CD14-positive monocyte (primary cell): ENCODE data around the gene TEKT4. TPM values are rescaled to one million over a fixed set of nuclear protein-coding genes. Genes with fewer than 3 reads are reported as not detected.

Experiments used
- DNase-seq, 3 donors: peaks; one replicate each; pipeline ENCODE4 v3.0.0-alpha.2; 2011 to 2022
- H2AFZ ChIP-seq: 2 replicates; pipeline ENCODE4 v1.6.0; 2012; ENCODE audit warnings: mild to moderate bottlenecking, low read depth, low read length, inconsistent platforms; ENCODE audit not compliant: insufficient read depth, poor library complexity, severe bottlenecking
- H3K27ac ChIP-seq, 2 donors: 1 replicate in 1 of 2; 2 replicates in 1 of 2; pipeline ENCODE4 v1.5.1; 2012 to 2013; ENCODE audit warnings: low read length in 2 of 2, control low read depth in 1 of 2, inconsistent platforms in 1 of 2, low read depth in 1 of 2, mild to moderate bottlenecking in 1 of 2
- H3K27me3 ChIP-seq, 2 donors: one replicate each; pipeline versions ENCODE4 v1.6.0 to v1.6.1; 2011 to 2013; ENCODE audit warnings: low read length in 2 of 2; ENCODE audit not compliant: control insufficient read depth in 2 of 2, insufficient read depth in 2 of 2
- H3K36me3 ChIP-seq, 2 donors: replicated peaks in 1 of 2; 1 replicate in 1 of 2; 2 replicates in 1 of 2; pipeline versions ENCODE4 v1.5.1 to v1.6.1; 2012 to 2013; ENCODE audit warnings: low read length in 2 of 2, control low read depth in 1 of 2, inconsistent platforms in 1 of 2, mild to moderate bottlenecking in 1 of 2; ENCODE audit not compliant: insufficient read depth in 2 of 2, control insufficient read depth in 1 of 2
- H3K4me1 ChIP-seq, 2 donors: 1 replicate in 1 of 2; 2 replicates in 1 of 2; pipeline versions ENCODE4 v1.5.1 to v1.6.1; 2012 to 2013; ENCODE audit warnings: low read length in 2 of 2, control low read depth in 1 of 2, inconsistent platforms in 1 of 2, mild to moderate bottlenecking in 1 of 2, moderate library complexity in 1 of 2; ENCODE audit not compliant: insufficient read depth in 2 of 2, control insufficient read depth in 1 of 2
- H3K4me2 ChIP-seq: replicated peaks from 2 replicates; pipeline ENCODE3; 2012; ENCODE audit warnings: low read length, moderate library complexity, mild to moderate bottlenecking; ENCODE audit not compliant: poor library complexity, severe bottlenecking; ENCODE audit errors: extremely low read depth
- H3K4me3 ChIP-seq, 3 experiments: fragments of 200-600 bp in 1 of 3; sonication (generic) in 1 of 3; replicated peaks in 1 of 3; 1 replicate in 2 of 3; 2 replicates in 1 of 3; pipeline ENCODE4 v1.5.1; 2011 to 2013; ENCODE audit warnings: low read length in 3 of 3, mild to moderate bottlenecking in 3 of 3, control low read depth in 2 of 3, low read depth in 2 of 3, inconsistent platforms in 1 of 3, moderate library complexity in 1 of 3
- H3K79me2 ChIP-seq: 2 replicates; pipeline ENCODE4 v1.6.0; 2012; ENCODE audit warnings: mild to moderate bottlenecking, control low read depth, inconsistent platforms, low read length, moderate library complexity; ENCODE audit not compliant: insufficient read depth
- H3K9ac ChIP-seq: 2 replicates; pipeline ENCODE4 v1.6.0; 2017; ENCODE audit warnings: low read length, mild to moderate bottlenecking; ENCODE audit not compliant: insufficient read depth, poor library complexity, severe bottlenecking
- H3K9me3 ChIP-seq, 2 donors: replicated peaks in 1 of 2; 1 replicate in 1 of 2; 2 replicates in 1 of 2; pipeline versions ENCODE4 v1.5.1 to v1.6.1; 2012 to 2013; ENCODE audit warnings: low read length in 2 of 2, control low read depth in 1 of 2; ENCODE audit not compliant: control insufficient read depth in 1 of 2, insufficient read depth in 1 of 2
- H4K20me1 ChIP-seq: 2 replicates; pipeline ENCODE4 v1.6.0; 2012; ENCODE audit warnings: mild to moderate bottlenecking, low read length, control low read depth, moderate library complexity; ENCODE audit not compliant: insufficient read depth
- H3K27ac Mint-ChIP-seq, 7 donors: one replicate each; pipeline ENCODE4 v1.8.0; 2020; ENCODE audit warnings: mild to moderate bottlenecking in 7 of 7, mixed read lengths in 7 of 7, moderate library complexity in 6 of 7, inconsistent platforms in 2 of 7
- H3K27me3 Mint-ChIP-seq, 3 donors: one replicate each; pipeline ENCODE4 v1.8.0; 2021 to 2022; ENCODE audit warnings: low read depth in 3 of 3, mild to moderate bottlenecking in 3 of 3, mixed read lengths in 3 of 3, moderate library complexity in 3 of 3, inconsistent platforms in 1 of 3
- H3K36me3 Mint-ChIP-seq, 2 donors: one replicate each; pipeline ENCODE4 v1.8.0; 2020; ENCODE audit warnings: mixed read lengths in 2 of 2, inconsistent platforms in 1 of 2, mild to moderate bottlenecking in 1 of 2
- H3K4me1 Mint-ChIP-seq: one replicate; pipeline ENCODE4 v1.8.0; 2020; ENCODE audit warnings: mild to moderate bottlenecking, mixed read lengths
- H3K4me3 Mint-ChIP-seq, 2 donors: one replicate each; pipeline ENCODE4 v1.8.0; 2020; ENCODE audit warnings: mild to moderate bottlenecking in 2 of 2, mixed read lengths in 2 of 2, moderate library complexity in 1 of 2
- H3K9me3 Mint-ChIP-seq, 7 donors: one replicate each; pipeline ENCODE4 v1.8.0; 2020 to 2022; ENCODE audit warnings: mixed read lengths in 7 of 7, mild to moderate bottlenecking in 6 of 7, moderate library complexity in 6 of 7, inconsistent platforms in 2 of 7
- CTCF ChIP-seq: fragments of 200-600 bp; IDR thresholded peaks from one replicate; pipeline ENCODE4 v1.8.0; 2022; ENCODE audit warnings: antibody characterized with exemption, mild to moderate bottlenecking
- WGBS: methylation state at CpG from one replicate; pipeline ENCODE4 v1.1.5; 2013; ENCODE audit warnings: missing lambda C conversion rate; ENCODE audit not compliant: insufficient coverage; 5-methylcytosine and 5-hydroxymethylcytosine counted together
- intact Hi-C, 2 donors: fragments of 100-400 bp; cut with micrococcal nuclease; formaldehyde crosslinking; loops; one replicate each; pipeline versions ENCODE4 v1.15.0 to v1.15.1; 2023
- polyA plus RNA-seq, 3 donors: library from polyadenylated mRNA; depleted of rRNA in 1 of 3; unstranded in 2 of 3; stranded (reverse) in 1 of 3; fragments of 300-500 nt in 2 of 3; fragments of >200 nt in 1 of 3; fragmentation: Illumina TruSeq in 2 of 3; gene quantifications; 1 replicate in 2 of 3; 2 replicates in 1 of 3; pipeline ENCODE4 v1.2.3, GENCODE V29; 2012 to 2021

The TEKT4 gene
- polyA plus RNA-seq, 3 donors, result not detected

DNA sequence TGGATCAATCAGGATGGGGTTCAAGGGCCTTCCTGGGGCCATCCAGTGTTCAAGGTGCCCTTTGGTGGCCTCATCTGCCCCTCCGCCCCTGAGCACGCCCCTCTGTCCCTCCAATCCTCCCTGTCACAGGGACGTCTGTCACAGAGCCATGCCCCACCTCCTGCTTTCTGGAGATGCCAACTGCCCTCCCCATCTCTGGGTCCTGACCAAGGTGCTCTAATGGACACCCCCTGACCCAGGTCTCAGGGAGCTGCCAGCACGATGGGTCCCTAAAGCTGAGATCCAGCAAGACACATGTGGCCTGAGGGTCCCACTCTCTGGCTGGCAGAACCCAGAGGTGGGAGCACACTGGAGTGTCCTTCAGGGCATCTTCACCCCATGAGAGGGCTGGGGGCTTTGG, 2.1 kb upstream of the TEKT4 start:
- peaks cover 3 to 34% (median 10%) of the 10 kb centered on the region in 3 donors for H3K27me3 Mint-ChIP-seq
- no peaks in the 10 kb centered on the region for H3K36me3 Mint-ChIP-seq
- peaks cover 0 to 3% of the 10 kb centered on the region in 2 donors for H3K27me3 ChIP-seq
- H3K4me3 ChIP-seq, result no peak overlapping the region
- H4K20me1 ChIP-seq, result no peaks in the 10 kb centered on the region
- H3K27ac ChIP-seq, result no peak overlapping the region
- no peaks in the 10 kb centered on the region for H3K79me2 ChIP-seq
- DNase-seq, result no peak
- intact Hi-C loops, result no loop called here
- no peak overlapping the region for H3K27ac Mint-ChIP-seq
- no peaks in the 10 kb centered on the region for H3K36me3 ChIP-seq
- H2AFZ ChIP-seq, result no peak overlapping the region
- H3K9me3 Mint-ChIP-seq, result peaks cover 0 to 2% (median 0%) of the 10 kb centered on the region in 7 donors
- no peaks in the 10 kb centered on the region for H3K4me1 ChIP-seq
- no peaks in the 10 kb centered on the region for H3K9me3 ChIP-seq
- no peak overlapping the region for H3K4me2 ChIP-seq
- H3K4me1 Mint-ChIP-seq, result no peaks in the 10 kb centered on the region
- 85% methylated on average over 4 of the region's 4 CpGs for WGBS
- H3K4me3 Mint-ChIP-seq, result no peak overlapping the region
- no peak overlapping the region for H3K9ac ChIP-seq
- no peak for TF ChIP-seq CTCF

GRCh38 chr2:94869552-94870439, 1.4 kb upstream of the TEKT4 start:
- no peaks in the 10 kb centered on the region for H3K79me2 ChIP-seq
- H3K4me1 ChIP-seq, result no peaks in the 10 kb centered on the region
- Mint-ChIP-seq H3K4me1 (no peaks in the 10 kb centered on the region), H3K27ac (no peak overlapping the region), H3K4me3 (no peak overlapping the region), H3K9me3 (peaks cover 0 to 2% (median 0%) of the 10 kb centered on the region in 7 donors), H3K27me3 (peaks cover 3 to 32% (median 10%) of the 10 kb centered on the region in 3 donors), H3K36me3 (no peaks in the 10 kb centered on the region)
- H4K20me1 ChIP-seq, result no peaks in the 10 kb centered on the region
- no peak overlapping the region for H3K27ac ChIP-seq
- H3K9ac ChIP-seq, result no peak overlapping the region
- DNase-seq, result no peak
- intact Hi-C loops, result no loop called here
- H3K9me3 ChIP-seq, result no peaks in the 10 kb centered on the region
- WGBS, result 76% methylated on average over 22 of the region's 22 CpGs
- TF ChIP-seq CTCF, result no peak
- H3K4me3 ChIP-seq, result no peak overlapping the region
- H3K27me3 ChIP-seq, result peaks cover 0 to 3% of the 10 kb centered on the region in 2 donors
- H3K36me3 ChIP-seq, result no peaks in the 10 kb centered on the region
- H3K4me2 ChIP-seq, result no peak overlapping the region
- H2AFZ ChIP-seq, result no peak overlapping the region
